ENCODE data around the gene BRD3OS. TPM values are rescaled to one million over a fixed set of nuclear protein-coding genes. Genes with fewer than 3 reads are reported as not detected.

The BRD3OS gene
- total RNA-seq, 1 donor from 2014 or later = 20.2 TPM

GRCh38 chr9:134037641-134038040 lies 12.4 kb downstream of the BRD3OS start:
- FAIRE-seq = no peak

GRCh38 chr9:134039386-134040175 lies 14.3 kb downstream of the BRD3OS start:
- Mint-ChIP-seq H3K36me3 (ENCODE audit: low read depth, unreplicated experiment) (peaks cover 31% of the 10 kb centered on the region), H3K27me3 (ENCODE audit: low read depth, unreplicated experiment) (no peaks in the 10 kb centered on the region), H3K9me3 (ENCODE audit: unreplicated experiment) (no peaks in the 10 kb centered on the region), H3K4me3 (ENCODE audit: unreplicated experiment) (no peak overlapping the region), H3K4me1 (ENCODE audit: low read depth, unreplicated experiment) (no peaks in the 10 kb centered on the region), H3K27ac (ENCODE audit: unreplicated experiment) (no peak overlapping the region)
- no peaks in the 10 kb centered on the region for H3K9me3 ChIP-seq (ENCODE audit: insufficient read depth, low read depth, low read length)
- no peak overlapping the region for H3K4me3 ChIP-seq (ENCODE audit: insufficient read depth, low read depth, low read length)
- no peak overlapping the region for H3K27ac ChIP-seq (ENCODE audit: low read depth, low read length)
- peaks cover 7% of the 10 kb centered on the region for H3K36me3 ChIP-seq (ENCODE audit: insufficient read depth, low read length)
- no peak for DNase-seq (ENCODE audit: low read depth)
- FAIRE-seq = no peak
- H3K4me2 ChIP-seq (ENCODE audit: low read length) = no peak overlapping the region
- peaks cover 30% of the 10 kb centered on the region for H4K20me1 ChIP-seq (ENCODE audit: insufficient read depth, low read length)
- H2AFZ ChIP-seq (ENCODE audit: low read depth, low read length) = no peak overlapping the region
- no peak overlapping the region for H3K9ac ChIP-seq (ENCODE audit: low read length)
- TF ChIP-seq EZH2 (IDR thresholded peaks at IDR 0.05; ENCODE audit: insufficient read depth, low read length) = no peak
- no peaks in the 10 kb centered on the region for H3K4me1 ChIP-seq (ENCODE audit: insufficient read depth, low read length)
- H3K27me3 ChIP-seq (ENCODE audit: insufficient read depth, low read length) = no peaks in the 10 kb centered on the region
- no peaks in the 10 kb centered on the region for H3K79me2 ChIP-seq (ENCODE audit: insufficient read depth, low read length)

More at GRCh38 chr9:134037641-134038040, 12.4 kb downstream of the BRD3OS start:
- Histone ChIP-seq H3K36me3 (ENCODE audit: insufficient read depth, low read length) (peaks cover 11% of the 10 kb centered on the region), H3K27ac (ENCODE audit: low read depth, low read length) (no peak overlapping the region), H3K4me3 (ENCODE audit: insufficient read depth, low read depth, low read length) (no peak overlapping the region), H3K27me3 (ENCODE audit: insufficient read depth, low read length) (no peaks in the 10 kb centered on the region), H3K79me2 (ENCODE audit: insufficient read depth, low read length) (no peaks in the 10 kb centered on the region), H3K9ac (ENCODE audit: low read length) (no peak overlapping the region), H4K20me1 (ENCODE audit: insufficient read depth, low read length) (peaks cover 22% of the 10 kb centered on the region), H3K9me3 (ENCODE audit: insufficient read depth, low read depth, low read length) (no peaks in the 10 kb centered on the region), H2AFZ (ENCODE audit: low read depth, low read length) (no peak overlapping the region), H3K4me2 (ENCODE audit: low read length) (no peak overlapping the region), H3K4me1 (ENCODE audit: insufficient read depth, low read length) (no peaks in the 10 kb centered on the region)
- Mint-ChIP-seq H3K27ac (ENCODE audit: unreplicated experiment) (no peak overlapping the region), H3K4me3 (ENCODE audit: unreplicated experiment) (no peak overlapping the region), H3K36me3 (ENCODE audit: low read depth, unreplicated experiment) (peaks cover 34% of the 10 kb centered on the region), H3K9me3 (ENCODE audit: unreplicated experiment) (no peaks in the 10 kb centered on the region), H3K27me3 (ENCODE audit: low read depth, unreplicated experiment) (no peaks in the 10 kb centered on the region), H3K4me1 (ENCODE audit: low read depth, unreplicated experiment) (no peaks in the 10 kb centered on the region)
- no peak for DNase-seq (ENCODE audit: low read depth)
- TF ChIP-seq CTCF (IDR thresholded peaks at IDR 0.05; ENCODE audit: insufficient read depth, low read depth, low read length) = no peak
- TF ChIP-seq EZH2 (IDR thresholded peaks at IDR 0.05; ENCODE audit: insufficient read depth, low read length) = no peak

- Histone ChIP-seq H3K4me3 (ENCODE audit: insufficient read depth, low read depth, low read length) (no peak overlapping the region), H3K27ac (ENCODE audit: low read depth, low read length) (no peak overlapping the region), H3K36me3 (ENCODE audit: insufficient read depth, low read length) (peaks cover 8% of the 10 kb centered on the region), H3K4me2 (ENCODE audit: low read length) (no peak overlapping the region), H3K79me2 (ENCODE audit: insufficient read depth, low read length) (no peaks in the 10 kb centered on the region), H3K9me3 (ENCODE audit: insufficient read depth, low read depth, low read length) (no peaks in the 10 kb centered on the region), H3K27me3 (ENCODE audit: insufficient read depth, low read length) (no peaks in the 10 kb centered on the region), H4K20me1 (ENCODE audit: insufficient read depth, low read length) (peaks cover 29% of the 10 kb centered on the region), H3K4me1 (ENCODE audit: insufficient read depth, low read length) (no peaks in the 10 kb centered on the region), H2AFZ (ENCODE audit: low read depth, low read length) (no peak overlapping the region), H3K9ac (ENCODE audit: low read length) (no peak overlapping the region)
- TF ChIP-seq EZH2 (IDR thresholded peaks at IDR 0.05; ENCODE audit: insufficient read depth, low read length) (no peak), CTCF (IDR thresholded peaks at IDR 0.05; ENCODE audit: insufficient read depth, low read depth, low read length) (no peak)
- H3K27me3 Mint-ChIP-seq (ENCODE audit: low read depth, unreplicated experiment) = no peaks in the 10 kb centered on the region
- H3K27ac Mint-ChIP-seq (ENCODE audit: unreplicated experiment) = no peak overlapping the region
- no peak overlapping the region for H3K4me3 Mint-ChIP-seq (ENCODE audit: unreplicated experiment)
- H3K9me3 Mint-ChIP-seq (ENCODE audit: unreplicated experiment) = no peaks in the 10 kb centered on the region
- H3K36me3 Mint-ChIP-seq (ENCODE audit: low read depth, unreplicated experiment) = peaks cover 29% of the 10 kb centered on the region
- FAIRE-seq = no peak
- no peaks in the 10 kb centered on the region for H3K4me1 Mint-ChIP-seq (ENCODE audit: low read depth, unreplicated experiment)
- no peak for DNase-seq (ENCODE audit: low read depth)
Observed at GRCh38 chr9:134040176-134040565, 14.9 kb downstream of the BRD3OS start.

Measured in astrocyte (in vitro differentiated cells and primary cell).